HK-2 (cell line): ENCODE measurements around the gene KIRREL3.

Experiments
- DNase-seq: peaks from one replicate; pipeline ENCODE4 v3.0.0-alpha.2; 2018; ENCODE audit not compliant: unreplicated experiment

KIRREL3 gene

GRCh38 chr11:126870021-126870420 lies 130.5 kb downstream of the KIRREL3 start:
- no peak for DNase-seq

GRCh38 chr11:126868741-126869140 lies 131.8 kb downstream of the KIRREL3 start:
- DNase-seq: no peak

GRCh38 chr11:126864934-126865333 lies 135.6 kb downstream of the KIRREL3 start:
- DNase-seq: no peak

- no peak for DNase-seq
Measured at GRCh38 chr11:126863294-126863997, 137.1 kb downstream of the KIRREL3 start.

GRCh38 chr11:126862664-126863243 lies 137.8 kb downstream of the KIRREL3 start:
- DNase-seq: no peak

GRCh38 chr11:126861796-126862459 lies 138.6 kb downstream of the KIRREL3 start:
- no peak for DNase-seq

- no peak for DNase-seq
Measured at GRCh38 chr11:126857860-126858808, 142.4 kb downstream of the KIRREL3 start.

GRCh38 chr11:126855536-126855935 lies 145.0 kb downstream of the KIRREL3 start:
- DNase-seq: no peak

GRCh38 chr11:126853732-126854131 lies 146.8 kb downstream of the KIRREL3 start:
- DNase-seq: no peak

GRCh38 chr11:126844789-126845188 lies 155.8 kb downstream of the KIRREL3 start:
- DNase-seq: no peak

GRCh38 chr11:126843096-126843495 lies 157.5 kb downstream of the KIRREL3 start:
- DNase-seq: no peak

- no peak for DNase-seq
Measured at GRCh38 chr11:126841999-126842398, 158.6 kb downstream of the KIRREL3 start.

GRCh38 chr11:126840975-126841374 lies 159.6 kb downstream of the KIRREL3 start:
- no peak for DNase-seq

- no peak for DNase-seq
Measured at GRCh38 chr11:126840201-126840886, 160.2 kb downstream of the KIRREL3 start.

GRCh38 chr11:126839496-126839895 lies 161.1 kb downstream of the KIRREL3 start:
- no peak for DNase-seq

GRCh38 chr11:126838779-126839178 lies 161.8 kb downstream of the KIRREL3 start:
- no peak for DNase-seq

GRCh38 chr11:126837581-126837980 lies 163.0 kb downstream of the KIRREL3 start:
- no peak for DNase-seq

- no peak for DNase-seq
Measured at GRCh38 chr11:126834573-126834972, 166.0 kb downstream of the KIRREL3 start.

GRCh38 chr11:126834149-126834548 lies 166.4 kb downstream of the KIRREL3 start:
- no peak for DNase-seq

- no peak for DNase-seq
Measured at GRCh38 chr11:126833065-126833464, 167.5 kb downstream of the KIRREL3 start.

GRCh38 chr11:126832387-126832786 lies 168.2 kb downstream of the KIRREL3 start:
- DNase-seq: no peak
